Raji (cell line): Measurements from ENCODE around the gene GRWD1.

ENCODE experiments used
- POLR2A ChIP-seq: IDR thresholded peaks from 2 replicates; pipeline ENCODE4 v1.6.1; 2011; ENCODE audit warnings: low read depth, low read length, control low read depth; ENCODE audit not compliant: insufficient read depth

Gene GRWD1

DNA sequence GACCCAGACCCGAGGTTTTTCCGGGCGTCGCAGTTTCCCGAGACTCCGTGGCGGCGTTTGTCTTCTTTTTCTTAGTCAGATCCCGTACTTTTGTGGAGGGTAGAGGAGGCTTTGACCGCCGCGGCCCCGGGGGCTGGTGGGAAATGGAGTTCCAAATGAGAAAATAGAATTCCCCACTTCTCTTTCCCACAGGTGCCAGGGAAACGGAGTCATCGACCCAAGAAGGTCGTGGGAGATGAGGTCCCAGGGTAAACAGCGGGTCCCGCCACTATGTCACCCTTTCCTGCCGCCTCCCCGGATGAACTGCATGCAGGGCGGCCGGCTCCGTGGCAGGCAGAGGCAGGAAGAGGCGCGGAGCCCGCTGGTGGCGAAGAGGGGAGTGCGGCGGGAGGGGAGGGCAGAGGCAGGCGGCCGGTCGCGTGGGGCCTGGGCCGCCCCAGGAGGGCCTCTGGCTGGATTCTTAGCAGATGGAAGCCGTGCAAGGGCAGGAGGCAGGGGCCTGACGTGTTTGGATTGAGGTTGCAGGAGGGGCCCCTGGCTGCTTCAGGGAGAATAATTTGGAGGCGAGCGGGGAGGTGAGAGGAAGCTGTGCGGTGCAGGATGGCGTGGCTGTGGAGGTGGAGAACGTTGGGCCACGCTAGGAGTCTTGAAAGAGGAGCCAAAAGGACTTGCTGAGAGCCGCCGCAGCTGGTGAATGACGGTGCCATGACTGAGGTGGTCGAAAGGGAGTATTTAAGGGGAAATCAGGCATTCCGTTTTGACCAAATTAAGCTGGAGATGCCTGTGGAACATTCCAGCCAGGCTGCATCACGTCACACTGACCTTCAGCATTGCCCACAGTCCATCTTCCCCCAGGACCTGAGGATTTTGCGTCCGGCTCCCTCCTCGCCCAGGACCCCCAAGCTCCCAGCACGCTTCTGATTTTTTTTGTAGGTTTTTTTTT lies 35.0 kb downstream of the GRWD1 start:
- TF ChIP-seq POLR2A = no peak

DNA sequence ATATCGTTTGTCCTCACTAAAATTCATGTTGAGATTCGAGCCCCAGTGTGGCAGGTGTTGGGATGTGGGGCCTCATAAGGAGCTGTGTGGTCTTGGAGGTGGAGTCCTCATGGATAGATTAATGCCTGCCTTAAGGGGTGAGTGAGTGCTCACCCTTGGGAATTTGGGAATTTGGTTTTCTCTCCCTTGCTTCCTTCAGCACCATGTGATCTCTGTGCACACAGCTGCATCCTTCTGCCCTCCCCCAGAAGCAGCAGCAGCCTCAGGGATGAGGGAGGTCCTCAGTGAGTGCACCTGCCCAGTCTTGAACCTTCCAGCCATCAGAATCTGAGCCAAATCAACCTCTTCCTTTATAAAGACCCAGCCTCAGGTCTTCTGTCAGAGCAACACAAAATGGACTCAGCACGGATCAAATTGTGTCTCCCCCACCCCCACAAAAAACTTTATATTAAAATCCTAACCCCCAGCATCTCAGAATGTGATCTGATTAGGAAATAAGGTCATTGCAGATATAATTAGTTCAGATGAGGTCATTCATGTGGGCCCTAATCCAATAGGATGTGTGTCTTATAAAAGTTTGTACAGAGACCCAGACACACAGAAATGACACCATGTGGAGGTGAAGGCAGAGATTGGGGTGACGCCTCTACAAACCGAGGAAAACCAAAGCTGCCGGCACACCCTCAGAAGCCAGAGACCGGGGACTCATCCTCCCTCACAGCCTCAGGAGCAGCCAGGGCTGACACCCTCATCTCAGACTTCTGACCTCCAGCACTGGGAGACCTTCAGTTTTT lies 36.3 kb downstream of the GRWD1 start:
- TF ChIP-seq POLR2A = no peak

DNA sequence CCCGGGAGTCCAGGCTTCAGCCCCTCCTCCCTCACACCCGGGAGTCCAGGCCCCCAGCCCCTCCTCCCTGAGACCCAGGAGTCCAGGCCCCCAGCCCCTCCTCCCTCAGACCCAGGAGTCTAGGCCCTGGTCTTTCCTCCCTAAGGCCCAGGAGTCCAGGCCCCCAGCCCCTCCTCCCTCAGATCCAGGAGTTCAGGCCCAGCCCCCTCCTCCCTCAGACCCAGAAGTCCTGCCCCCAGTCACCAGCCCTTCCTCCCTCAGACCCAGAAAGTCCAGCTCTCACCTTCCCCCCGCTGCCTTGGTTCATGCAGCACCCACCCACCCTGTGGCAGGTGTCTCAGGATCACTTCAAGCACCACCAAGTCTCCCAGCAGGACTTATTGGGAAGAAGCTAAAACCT lies 37.5 kb downstream of the GRWD1 start:
- TF ChIP-seq POLR2A = no peak

DNA sequence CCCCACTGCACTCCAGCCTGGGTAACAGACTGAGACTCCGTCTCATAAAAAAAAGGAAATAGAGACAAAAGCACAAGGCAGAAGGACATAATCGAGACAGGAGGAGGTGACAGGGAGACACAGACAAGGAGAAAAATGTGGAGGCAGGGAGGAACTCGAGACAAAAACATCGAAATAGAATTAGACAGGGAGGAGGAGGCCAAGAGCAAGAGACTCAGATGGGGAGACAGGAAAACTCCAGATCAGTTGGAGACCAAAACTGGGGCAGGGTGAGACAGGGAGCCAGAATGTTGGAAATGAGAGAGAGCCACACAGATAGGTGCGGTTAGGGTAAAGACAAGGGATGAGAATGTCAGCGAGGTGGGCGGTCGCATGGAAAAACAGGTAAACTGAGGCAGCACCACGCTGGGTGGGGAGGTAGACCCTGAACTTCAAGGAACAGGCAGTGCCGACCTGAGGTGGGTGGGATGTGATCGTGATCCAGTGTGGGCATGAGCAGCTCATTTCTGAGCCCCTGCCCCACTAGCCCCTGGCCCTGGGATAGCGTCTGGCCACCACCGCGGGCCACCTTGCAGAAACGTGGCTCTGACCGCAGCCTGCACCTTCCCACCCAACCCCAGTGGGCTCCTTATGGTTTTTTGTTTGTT lies 38.6 kb downstream of the GRWD1 start:
- TF ChIP-seq POLR2A = 0 out of 2 replicates have a peak, but pooled peaks have one; percentile 17

DNA sequence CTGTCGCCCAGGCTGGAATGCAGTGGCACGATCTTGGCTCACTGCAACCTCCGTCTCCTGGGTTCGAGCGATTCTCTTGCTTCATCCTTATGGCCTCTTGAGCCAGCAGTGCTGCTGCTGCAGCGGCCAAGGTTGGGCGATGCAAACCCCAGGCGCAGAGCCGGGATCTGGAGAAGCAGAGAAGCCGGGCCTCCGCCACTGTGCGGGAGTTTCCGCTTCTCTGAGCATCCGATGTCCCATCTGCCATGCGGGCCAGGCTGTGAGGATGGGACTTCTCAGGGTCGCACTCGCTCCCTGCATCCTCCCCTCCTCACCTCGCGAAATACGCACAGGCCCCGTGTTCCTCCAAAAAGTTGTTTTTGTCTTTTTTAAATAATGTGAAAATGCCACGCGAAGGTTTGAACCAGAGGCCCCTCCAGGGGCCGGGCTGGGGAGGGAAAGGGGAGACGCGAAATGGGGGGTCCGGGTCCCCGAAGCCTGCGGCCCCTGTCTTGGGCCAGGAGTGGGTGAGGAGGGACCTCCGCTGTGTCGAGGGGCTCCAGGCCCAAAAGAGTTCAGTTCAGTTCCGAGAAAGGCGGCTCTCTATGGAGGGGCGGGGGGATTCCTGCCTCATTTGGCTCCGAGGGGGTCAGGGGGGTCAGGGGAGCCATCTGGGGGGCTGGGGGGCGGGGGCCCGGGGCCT lies 39.3 kb downstream of the GRWD1 start:
- TF ChIP-seq POLR2A = no peak

DNA sequence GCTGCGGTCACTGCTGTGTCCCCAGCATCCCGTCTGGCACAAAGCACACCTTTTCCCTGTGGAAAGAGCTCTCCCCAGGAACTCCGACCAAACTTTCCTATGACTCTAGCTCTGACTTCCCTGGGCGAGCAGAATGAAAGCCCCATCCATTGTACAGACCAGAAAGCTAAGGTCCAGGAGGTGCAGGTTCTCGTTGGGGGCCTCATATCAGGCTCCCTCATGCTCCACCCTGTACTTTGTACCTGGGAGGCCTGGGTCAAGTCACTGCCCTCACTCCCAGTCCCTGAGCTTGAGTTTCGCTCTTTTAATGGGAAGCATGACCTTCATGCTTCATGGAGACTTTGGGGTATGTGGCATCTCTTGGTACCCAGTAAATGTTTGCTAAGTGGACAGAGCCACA lies 41.8 kb downstream of the GRWD1 start:
- TF ChIP-seq POLR2A = no peak

DNA sequence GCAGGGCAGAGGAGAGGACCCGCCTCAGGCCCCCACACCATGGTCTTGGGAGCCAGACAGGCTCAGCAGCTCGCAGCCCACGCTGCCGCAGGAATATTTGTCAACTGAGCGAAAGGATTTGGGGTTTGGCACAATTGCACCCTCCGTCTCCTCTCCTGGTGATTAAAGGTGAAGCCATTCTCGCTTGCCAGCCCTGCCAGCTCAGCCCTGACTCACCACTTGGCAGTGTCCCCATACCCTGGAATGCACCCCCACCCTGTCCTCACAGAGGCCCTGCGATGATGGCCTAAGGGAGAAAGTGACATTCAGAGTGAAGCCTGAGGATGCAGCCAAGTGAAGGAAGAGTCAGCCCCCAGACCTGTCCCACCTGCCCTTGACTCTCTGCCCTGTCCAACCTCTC lies 42.2 kb downstream of the GRWD1 start:
- no peak for TF ChIP-seq POLR2A

DNA sequence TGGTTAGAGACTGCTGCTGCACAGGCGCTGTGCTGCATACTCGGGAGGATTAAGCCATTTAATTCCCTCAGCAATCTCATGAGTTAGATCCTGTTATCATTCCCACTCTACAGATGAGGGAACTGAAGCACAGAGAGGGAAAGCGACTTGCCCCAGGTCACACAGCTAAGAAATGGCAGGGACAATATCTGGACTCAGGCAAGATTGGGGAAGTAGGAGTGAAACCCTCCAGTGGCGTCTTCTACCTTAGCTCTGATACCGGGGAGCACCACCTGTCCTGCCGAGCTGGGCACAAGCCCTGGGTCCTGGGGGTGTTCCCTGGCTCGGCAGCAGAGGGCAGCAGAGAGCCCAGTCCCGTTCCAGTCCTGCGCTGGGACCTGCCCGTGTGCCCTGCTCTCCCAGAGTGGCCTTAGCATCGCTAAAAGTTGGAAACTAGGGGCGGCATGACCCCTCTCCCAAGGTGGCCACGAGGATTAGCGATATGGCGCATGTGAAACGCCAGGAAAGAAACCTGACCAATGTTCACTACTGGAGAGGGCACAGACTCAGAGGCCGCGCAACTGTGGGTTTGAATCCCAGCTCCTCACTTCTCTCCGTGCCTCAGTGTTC lies 43.9 kb downstream of the GRWD1 start:
- TF ChIP-seq POLR2A = no peak

DNA sequence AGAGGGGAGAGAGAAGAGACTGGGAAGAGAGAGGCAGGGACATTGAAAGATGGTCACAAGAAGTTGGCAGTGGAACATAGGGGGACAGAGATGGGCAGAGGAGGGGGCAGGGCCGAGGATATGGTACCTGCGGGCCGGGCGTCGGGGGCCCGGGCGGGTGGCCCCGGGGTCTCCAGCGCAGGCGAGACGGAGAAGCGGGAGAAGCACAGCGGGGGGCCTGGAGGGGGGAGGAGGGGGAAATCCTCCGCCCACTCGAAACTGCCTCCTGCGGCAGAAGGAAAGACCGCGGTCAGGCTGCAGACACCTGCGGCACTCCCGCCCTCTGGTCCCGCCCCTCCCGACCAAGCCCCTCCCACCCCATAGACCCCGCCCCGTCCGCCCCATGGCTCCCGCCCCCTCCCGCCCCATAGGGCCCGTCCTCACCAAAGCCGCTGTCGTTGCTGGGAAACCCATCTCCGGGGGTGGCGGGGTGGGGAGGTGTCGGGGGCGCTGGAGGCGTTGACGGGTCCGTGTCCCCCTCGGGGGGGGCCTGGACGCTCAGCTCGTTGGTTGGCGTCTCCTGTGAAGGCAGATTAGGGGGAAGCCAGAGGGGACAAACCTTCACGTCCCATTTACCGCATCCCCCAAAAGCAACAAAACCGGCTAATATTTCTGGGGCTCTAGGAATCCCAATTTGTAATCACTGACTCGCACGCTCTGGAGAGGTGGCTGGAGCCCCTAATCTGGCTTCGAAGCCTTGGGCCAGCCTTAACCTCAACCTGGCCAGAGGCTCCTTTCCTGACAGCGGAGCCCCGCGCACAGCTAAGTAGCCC lies 45.4 kb downstream of the GRWD1 start:
- no peak for TF ChIP-seq POLR2A

DNA sequence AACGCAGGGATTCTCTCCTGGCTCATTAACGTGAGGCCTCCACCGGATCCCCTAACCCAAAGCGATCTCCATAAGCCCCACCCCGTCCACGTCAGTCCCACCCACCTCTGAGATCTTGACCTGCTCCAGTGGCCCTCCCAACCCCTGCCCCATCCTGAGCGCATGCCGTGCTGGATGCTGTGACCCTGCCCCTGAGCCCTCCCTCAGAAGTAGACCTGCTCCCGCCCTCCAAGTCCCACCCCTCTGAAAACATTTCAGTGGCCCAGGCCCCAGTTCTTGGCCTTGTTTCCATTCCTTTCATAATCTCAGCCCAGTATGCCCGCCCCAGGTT lies 46.0 kb downstream of the GRWD1 start:
- TF ChIP-seq POLR2A = no peak

DNA sequence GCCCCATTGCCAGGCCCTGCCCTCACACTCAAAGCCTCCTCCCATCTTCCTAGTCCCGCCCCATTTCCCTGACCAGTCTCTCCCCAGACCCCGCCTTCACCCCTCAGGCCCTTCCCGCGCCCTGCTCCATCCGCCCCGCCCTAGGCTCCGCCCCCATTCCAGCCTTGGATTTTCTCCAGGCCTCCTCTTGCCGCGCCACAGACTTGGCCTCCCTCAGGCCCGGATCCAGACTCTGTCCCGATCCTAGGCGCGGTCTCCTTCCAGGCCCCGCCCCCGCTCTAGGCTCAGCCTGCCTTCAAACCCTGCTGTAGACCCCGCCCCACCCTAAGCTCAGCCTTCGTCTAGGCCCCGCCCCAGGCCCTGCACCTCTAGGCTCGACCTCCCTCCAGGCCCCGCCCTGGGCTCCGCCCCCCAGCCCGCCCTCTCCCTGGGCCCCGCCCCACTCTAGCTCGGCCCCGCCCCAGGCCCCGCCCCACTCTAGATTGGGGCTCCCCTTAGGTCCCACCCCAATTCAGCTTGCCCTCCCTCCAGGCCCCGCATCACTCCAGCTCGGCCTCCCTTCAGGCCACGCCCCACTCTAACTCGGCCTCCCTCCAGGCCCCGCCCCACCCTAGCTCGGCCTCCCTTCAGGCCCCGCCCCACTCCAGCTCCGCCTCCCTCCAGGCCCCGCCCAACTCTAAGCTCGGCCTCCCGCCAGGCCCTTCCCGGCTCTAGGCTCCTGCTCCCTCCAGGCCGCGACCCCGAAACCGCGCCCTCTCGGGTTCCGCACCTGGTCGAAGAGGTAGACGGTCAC lies 47.3 kb downstream of the GRWD1 start:
- TF ChIP-seq POLR2A = 0 out of 2 replicates have a peak, but pooled peaks have one; percentile 45

DNA sequence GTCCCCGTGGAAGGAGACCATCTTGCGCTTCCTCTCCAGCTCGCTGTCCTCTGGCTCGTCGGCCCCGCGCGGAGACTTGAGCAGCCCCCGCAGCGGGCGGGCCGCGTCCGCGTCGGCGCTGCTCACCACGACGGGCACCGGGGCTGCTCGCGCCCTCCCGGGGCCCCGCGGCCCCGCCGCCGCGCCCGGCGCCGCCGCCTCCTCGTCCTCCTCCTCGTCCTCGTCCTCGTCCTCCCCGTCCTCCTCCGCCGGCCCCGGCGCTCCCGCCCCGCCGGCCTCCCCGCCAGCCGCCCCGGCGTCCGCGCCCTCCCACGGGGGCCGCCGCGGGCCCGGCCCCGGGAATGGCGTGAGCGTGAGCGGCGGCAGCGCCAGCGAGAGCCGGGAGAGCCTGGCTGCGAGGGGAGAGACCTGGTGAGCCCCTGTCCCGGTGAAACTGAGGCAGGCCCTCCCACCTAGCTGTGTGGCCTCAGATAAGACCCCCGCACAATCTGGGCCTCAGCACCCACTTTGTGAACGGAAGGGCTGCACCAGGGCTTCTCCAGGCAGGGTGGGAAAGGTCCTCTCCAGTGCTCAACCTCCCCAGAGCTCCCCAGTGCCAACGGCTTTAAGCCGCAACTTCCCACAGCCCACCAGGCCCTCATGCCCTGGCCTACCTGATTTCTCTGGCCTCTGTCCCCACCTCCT lies 48.1 kb downstream of the GRWD1 start:
- TF ChIP-seq POLR2A = no peak
